HUDEP-2 (cell line): ENCODE data around the gene MAP1A.
"Not testable (repeated sequence)": the region's sequence is repeated elsewhere in the genome, so short reads cannot be mapped to it uniquely, and the experiment has no call there.

Source experiments
- DNase-seq, 76 experiments: peaks; one replicate each; lab custom pipeline; 2025; ENCODE audit not compliant: unreplicated experiment in 76 of 76; lab: John Stamatoyannopoulos, UW

MAP1A gene

DNA sequence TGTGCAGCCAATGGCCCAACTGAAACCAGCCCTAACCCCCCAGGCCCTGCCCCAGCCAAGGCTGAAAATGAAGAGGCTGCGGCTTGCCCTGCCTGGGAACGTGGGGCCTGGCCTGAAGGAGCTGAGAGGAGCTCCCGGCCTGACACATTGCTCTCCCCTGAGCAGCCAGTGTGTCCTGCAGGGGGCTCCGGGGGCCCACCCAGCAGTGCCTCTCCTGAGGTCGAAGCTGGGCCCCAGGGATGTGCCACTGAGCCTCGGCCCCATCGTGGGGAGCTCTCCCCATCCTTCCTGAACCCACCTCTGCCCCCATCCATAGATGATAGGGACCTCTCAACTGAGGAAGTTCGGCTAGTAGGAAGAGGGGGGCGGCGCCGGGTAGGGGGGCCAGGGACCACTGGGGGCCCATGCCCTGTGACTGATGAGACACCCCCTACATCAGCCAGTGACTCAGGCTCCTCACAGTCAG, 11.2 kb downstream of the MAP1A start:
- no peak for DNase-seq

DNA sequence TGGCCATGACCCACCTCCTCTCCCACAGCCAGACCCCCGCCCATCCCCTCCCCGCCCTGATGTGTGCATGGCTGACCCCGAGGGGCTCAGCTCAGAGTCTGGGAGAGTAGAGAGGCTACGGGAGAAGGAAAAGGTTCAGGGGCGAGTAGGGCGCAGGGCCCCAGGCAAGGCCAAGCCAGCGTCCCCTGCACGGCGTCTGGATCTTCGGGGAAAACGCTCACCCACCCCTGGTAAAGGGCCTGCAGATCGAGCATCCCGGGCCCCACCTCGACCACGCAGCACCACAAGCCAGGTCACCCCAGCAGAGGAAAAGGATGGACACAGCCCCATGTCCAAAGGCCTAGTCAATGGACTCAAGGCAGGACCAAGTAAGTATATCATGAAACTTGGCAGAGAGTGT, 11.7 kb downstream of the MAP1A start:
- no peak for DNase-seq

DNA sequence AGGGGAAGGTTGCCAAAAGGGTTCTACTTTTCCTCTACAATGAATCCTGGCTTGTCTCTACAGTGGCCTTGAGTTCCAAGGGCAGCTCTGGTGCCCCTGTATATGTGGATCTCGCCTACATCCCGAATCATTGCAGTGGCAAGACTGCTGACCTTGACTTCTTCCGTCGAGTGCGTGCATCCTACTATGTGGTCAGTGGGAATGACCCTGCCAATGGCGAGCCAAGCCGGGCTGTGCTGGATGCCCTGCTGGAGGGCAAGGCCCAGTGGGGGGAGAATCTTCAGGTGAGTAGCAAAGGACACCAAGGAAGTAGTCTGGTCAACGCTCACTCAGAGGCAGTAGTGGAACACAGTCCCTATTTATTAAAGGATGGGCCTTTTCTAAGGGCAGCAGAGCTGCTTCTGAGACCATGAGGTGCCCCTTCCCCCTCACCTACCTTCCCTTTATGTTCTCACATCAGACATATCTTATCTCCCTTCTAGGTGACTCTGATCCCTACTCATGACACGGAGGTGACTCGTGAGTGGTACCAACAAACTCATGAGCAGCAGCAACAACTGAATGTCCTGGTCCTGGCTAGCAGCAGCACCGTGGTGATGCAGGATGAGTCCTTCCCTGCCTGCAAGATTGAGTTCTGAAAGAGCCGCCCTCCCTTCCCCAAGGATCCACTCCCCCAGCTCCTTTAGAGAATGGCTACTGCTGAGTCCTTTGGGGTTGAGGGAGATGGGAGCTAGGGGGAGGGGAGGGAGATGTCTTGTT, 12.4 kb downstream of the MAP1A start:
- DNase-seq, result no peak

DNA sequence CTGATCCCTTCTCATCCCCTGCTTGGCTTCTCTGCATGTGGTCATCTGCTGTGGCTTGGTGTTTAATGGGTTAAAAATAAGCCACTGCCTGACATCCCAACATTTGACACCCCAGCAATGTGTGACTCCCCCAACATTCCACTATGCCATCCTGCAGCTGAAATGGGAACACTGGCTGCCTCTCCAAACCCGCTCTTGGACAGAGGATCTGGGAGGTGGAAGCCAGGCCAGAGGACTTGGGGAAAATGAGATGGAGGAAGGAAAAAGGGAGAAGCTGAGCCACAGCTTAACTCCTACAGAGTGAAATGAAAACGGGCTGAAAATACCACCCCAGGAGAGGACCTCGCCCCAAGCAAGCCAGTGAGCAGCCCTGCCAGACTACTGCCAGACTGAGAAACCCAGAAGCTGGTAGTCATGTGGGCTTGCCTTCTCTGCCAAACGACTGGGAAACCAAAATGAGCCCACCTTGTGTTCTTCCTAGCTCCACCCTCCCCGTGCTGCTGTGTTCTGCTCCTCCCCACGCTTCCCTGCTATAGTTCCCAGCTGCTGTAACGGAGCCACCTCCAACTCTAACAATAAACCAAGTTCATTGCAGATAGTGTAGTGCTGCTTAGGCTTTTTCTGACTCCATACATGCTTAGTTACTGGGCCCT, 13.7 kb downstream of the MAP1A start:
- no peak for DNase-seq

DNA sequence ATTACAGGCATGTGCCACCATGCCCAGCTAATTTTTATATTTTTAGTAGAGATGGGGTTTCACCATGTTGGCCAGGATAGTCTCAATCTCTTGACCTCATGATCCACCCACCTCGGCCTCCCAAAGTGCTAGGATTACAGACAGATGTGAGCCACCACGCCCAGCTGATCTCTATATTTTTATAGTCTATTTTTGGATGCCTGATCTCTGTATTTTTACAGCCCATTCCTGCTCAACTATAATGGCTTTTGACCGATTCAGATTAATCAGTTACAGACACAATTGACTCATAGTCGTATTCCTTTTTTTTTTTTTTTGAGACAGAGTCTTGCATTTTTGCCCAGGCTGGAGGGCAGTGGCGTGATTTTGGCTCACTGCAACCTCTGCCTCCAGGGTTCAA, 15.4 kb downstream of the MAP1A start:
- not testable (repeated sequence) for DNase-seq

DNA sequence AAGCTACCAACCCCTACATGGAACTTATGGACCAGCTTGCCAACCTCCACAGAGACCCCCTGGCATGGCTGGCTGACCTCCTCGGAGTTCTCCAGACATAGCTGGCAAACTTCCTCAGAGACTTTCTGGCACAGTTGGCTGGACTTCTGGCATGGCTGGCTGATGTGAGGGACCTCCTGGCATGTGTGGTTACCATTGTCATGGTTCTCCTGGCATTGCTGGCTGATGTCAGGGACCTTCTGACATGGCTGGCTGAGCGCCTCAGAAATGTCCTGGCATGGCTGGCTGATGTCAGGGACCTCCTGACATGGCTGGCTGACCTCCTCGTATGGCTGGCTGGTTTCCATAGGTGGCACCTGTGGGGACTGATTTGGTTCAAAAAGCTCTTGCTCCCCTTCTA, 17.5 kb downstream of the MAP1A start:
- no peak for DNase-seq

DNA sequence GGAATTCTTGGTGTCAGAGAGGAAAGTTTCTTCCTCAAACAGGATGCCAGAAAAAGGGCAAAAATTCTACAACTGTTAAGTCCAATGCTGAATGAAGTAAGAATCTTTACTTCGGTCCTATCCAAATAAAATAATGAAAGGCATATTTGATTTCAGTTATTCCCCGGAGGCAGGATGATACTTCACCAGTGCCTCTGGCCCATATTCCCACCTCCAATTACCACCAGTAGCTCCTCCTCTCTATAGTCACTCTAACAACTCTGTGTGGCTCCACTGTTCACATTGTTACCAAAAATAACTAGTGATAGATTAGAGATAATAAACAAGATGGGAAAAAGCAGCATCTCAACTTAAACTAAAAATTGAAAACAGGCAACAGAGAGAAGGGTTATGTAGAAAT, 20.7 kb downstream of the MAP1A start:
- no peak for DNase-seq

DNA sequence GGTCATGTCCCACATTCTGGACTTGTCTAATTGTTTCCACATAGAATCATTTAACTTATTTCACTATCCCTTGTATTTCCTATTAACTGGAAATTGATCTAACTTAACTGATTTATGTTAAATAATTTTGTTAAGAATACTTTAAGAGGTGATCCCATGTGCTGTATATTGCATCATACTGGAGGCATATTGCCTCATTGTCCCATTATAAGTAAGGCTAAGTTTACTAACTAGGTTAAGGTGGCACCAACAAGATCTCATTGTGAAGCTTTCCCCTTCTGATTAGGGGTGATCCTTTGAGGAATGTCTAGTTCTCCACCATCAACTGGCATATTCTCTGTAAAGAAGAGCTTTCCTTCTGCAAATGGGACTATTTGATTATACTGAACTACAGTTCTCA, 24.4 kb downstream of the MAP1A start:
- no peak for DNase-seq

DNA sequence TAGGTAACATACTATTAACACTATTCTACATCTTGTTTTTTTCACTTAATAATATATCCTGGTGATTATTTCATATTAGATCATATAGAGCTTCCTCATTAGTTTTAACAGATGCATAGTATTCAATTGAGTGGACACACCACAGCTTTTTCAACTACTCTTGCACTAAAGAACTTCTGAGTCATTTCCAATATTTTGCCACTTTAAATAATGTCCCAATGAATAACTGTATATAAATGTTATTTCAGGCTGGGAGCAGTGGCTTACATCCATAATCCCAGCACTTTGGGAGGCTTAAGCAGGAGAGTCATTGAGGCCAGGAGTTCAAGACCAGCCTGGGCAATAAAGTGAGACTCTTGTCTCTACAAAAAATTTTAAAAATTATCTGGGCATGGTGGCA, 26.9 kb downstream of the MAP1A start:
- DNase-seq, result no peak

DNA sequence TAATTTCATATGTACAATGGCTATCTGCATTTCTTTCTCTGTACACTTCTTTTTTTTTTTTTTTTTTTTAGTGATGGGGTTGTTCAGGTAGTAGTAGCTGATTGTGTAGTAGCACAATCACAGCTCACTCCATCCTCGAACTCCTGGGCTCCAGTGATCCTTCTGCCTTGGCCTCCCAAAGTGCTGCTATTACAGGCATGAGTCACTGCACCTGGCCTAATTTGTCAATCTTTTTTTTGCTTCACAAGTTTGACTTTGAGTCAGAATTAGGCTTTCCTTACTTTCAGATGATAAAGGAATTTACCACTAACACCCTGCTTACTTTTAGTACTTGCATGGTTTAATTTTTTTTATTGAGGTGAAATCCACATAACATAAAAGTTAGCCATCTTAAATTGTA, 28.0 kb downstream of the MAP1A start:
- no peak for DNase-seq

DNA sequence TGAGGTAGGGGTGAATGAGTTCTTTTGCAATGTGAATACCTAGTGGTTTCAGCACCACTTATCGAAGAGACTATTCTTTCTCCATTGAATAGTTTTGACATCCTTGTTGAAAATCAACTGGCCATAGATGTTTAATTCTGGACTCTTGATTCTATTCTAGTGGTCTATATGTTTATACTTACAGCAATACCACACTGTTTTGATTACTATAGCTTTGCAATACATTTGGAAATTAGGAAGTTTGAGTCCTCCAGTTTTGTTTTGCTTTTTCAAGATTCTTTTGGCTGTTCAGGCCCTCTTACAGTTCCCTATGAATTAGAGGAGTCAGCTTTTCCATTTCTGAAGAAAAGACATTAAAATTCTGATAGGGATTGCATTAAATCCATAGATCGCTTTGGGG, 30.1 kb downstream of the MAP1A start:
- DNase-seq, result no peak

DNA sequence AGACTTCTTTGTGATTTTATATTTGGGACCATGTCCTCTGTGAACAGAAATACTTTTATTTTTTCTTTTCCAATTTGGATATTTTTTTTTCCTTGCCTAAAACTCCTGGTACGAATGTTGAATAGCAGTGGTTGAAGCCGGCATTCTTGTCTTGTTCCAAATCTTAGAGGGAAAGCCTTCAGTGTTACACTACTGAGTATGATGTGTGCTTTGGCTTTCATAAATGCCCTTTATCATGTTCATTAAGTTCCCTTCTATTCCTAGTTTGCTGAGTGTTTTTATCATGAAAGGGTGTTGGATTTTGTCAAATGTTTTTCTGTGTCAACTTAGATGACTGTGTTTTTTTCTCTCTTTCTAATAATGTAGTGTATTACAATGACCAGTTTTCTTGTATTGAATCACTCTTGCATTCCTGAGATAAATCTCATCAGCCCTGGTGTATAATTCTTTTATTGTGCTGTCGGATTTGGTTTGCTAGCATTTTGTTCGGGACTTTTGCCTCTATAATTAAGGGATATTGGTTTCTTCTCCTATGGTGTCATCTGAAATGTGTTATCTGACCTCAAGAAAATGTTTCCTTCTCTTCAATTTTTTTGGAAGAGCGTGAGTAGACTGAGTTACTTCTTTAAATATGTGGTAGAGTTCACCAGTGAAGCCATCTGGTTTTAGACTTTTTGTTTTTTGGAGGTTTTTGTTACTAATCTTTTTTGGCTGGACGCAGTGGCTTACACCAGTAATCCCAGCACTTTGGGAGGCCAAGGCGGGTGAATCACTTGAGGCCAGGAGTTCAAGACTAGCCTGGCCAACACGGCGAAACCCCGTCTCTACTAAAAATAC, 33.3 kb downstream of the MAP1A start:
- no peak for DNase-seq

DNA sequence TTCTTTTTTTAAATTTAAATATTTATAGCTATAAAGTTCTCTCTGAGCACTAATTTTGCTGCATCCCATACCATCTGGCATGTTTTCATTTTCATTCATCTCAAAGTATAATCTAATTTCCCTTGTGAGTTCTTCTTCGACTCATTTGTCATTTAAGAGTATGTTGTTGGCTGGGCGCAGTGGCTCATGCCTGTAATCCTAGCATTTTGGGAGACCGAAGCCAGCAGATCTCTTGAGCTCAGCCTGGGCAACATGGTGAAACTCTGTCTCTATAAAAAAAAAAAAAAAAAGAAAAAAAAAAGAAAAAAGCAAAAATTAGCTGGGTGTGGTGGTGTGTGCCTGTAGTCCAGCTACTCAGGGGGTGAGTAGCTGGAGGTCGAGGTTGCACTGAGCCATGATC, 34.8 kb downstream of the MAP1A start:
- no peak for DNase-seq

DNA sequence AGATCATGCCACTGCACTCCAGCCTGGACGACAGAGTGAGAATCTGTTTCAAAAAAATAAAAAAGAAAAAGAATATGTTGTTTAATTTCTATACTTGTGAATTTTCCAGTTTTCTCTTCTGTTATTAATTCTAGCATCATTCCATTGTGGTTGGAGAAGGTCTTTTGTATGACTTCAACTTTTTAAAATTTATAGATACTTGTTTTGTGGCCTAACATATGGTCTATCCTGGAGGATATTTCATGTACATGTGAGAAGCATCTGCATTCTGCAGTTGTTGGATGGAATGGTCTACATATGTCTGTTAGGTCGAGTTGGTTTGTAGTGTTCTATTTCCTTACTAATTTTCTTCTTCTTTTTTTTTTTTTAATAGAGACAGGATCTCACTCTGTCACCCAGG, 35.6 kb downstream of the MAP1A start:
- DNase-seq, result no peak

DNA sequence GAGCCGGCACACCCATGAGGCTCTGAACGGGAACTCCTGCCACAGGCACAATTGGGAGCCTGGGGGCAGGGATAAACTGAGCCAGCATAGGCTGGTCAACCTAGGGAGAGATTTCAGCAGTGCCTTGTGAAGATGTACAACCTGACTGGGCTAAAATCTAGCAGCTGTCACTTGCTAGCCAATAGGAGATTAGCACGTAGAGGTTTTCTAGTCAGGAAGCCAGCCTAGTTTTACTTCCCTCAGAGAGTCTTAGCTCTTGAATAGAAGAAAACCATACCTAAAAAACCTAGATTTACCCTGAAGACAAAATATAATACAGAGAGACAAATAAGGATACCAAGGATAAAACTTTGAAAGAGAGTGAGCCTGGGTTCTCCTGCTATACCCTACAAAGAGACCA, 45.3 kb downstream of the MAP1A start:
- not testable (repeated sequence) for DNase-seq

DNA sequence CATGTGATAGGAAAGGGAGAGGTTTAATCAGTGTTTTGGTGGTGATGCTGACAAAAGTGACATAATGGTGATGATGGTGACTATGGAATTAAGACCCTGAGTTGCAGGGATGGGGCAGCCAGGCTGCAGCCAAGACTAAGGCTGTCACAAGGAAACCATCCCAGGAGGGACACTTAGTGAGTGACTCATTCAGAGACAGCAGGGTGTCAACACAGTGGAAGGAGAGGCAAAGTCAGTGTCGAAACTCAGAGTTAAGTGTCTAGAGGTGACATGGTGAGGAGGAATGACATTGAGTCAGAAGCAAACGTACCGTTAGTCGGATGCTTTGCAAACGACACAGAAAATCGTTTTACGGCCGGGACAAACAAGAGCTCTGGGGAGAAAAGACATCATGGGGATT, 46.4 kb downstream of the MAP1A start:
- not testable (repeated sequence) for DNase-seq

DNA sequence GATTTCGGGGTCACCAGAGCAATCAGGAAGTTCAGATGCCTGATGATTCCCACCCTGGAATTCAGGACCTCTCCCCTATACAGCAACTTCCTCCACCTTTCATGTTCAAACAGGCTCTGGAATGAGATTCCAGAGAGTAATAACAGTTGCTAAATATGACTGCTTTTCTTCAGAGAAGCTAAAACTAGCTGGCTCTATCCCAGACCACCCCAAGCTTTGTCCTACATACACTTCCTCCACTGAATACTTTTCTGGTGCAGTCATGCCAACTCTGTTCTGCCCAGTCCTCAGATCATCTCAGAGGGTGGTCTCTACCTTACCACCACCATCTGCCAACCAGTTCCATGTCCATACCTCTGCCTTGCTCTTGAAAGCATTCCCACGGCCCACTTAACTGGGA, 49.2 kb downstream of the MAP1A start:
- DNase-seq, result not testable (repeated sequence)

DNA sequence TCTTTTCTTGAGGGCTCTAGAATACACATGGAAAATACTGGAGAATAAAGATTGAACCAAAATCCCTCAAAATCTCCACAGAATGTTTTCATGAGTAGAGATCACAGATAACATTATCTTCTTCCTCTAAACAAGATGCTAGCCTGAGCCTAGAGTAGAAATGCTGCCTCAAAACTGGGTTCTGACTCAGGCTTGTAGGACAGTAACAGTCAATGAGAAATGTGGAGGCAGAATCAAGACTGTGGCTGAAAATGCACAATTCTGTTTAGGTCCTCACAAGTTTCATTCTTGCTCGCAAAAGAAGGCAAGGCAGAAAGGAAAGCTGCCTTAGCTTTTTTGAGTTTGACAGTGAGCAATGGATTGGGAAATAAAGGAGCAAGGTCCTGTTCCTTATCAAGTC, 57.2 kb downstream of the MAP1A start:
- DNase-seq, result not testable (repeated sequence)
